HEK293T (cell line): ENCODE measurements around the gene FADD.

Source experiments
- BHLHE40 ChIP-seq: fragments of 450-650 bp; IDR thresholded peaks from 2 replicates; pipeline ENCODE4 v1.6.1; 2016; ENCODE audit warnings: mild to moderate bottlenecking, moderate library complexity, borderline replicate concordance
- L3MBTL2 ChIP-seq: fragments of 450-650 bp; conservative IDR thresholded peaks from 2 replicates; pipeline ENCODE4 v1.6.1; 2016; ENCODE audit warnings: mild to moderate bottlenecking
- LEF1 ChIP-seq: fragments of 450-650 bp; IDR thresholded peaks from 2 replicates; pipeline ENCODE4 v1.6.1; 2017; ENCODE audit warnings: mild to moderate bottlenecking, borderline replicate concordance
- SP1 ChIP-seq: fragments of 450-650 bp; IDR thresholded peaks from 2 replicates; pipeline ENCODE4 v1.6.1; 2017

DNA sequence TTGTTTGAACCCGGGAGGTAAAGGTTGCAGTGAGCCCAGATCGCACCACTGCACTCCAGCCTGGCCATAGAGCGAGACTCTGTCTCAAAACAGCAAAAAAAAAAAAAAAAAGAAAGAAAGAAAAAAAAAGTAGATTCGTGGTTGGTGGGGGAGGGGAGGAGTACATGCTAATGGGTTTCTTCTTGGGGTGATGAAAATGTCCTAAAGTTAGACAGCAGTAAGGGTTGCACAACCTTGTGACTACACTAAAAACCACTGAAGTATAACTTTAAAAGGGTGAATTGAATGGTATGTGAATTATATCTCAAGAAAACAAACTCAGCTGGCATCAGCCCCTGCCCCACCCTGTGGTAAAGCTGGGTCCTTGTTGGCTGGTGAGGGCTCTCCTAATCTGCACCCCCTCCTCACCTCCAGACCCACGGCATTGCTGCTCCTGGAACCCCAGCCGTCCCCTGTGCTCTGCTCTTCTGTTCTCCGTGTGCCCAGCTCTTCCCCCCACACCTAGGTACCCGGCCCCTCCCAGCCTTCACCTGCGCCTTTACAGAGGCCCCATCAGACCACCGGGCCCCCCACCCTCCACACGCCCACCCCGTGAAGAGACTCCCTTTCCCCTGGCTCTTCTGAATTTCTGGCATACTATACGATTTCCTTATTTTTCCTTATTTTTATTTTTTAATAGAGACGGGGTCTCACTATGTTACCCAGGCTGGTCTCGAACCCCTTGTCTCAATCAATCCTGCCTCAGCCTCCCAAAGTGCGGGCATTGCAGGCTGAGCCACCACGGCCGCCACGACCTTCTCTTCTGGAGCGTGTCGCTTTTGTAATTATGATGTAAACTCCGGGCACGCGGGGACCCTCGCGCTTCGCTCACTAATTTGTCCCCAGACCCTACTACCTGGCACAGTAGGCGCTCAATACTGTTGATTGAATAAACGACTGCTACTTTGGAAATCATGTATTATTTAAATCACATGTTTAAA, 924 bp upstream of the FADD start:
- TF ChIP-seq BHLHE40 (no peak), LEF1 (no peak), L3MBTL2 (no peak), SP1 (no peak)
